ENCODE results near the gene SPDYE2. TPM values are rescaled to one million over a fixed set of nuclear protein-coding genes. Genes with fewer than 3 reads are reported as not detected.
"Not testable (repeated sequence)": the region's sequence is repeated elsewhere in the genome, so short reads cannot be mapped to it uniquely, and the experiment has no call there.

The SPDYE2 gene
- polyA plus RNA-seq (2013, experiment 1 of 2): not detected
- not detected for polyA plus RNA-seq (2013, experiment 2 of 2)

GRCh38 chr7:102550808-102551422 lies at the start of gene SPDYE2:
Gene SPDYE2 (plus strand): TSS chr7:102551226. CDS start chr7:102553256, 2,030 bp downstream.
- H3K4ac ChIP-seq (ENCODE audit: low read length): not testable (repeated sequence)

GRCh38 chr7:102503141-102503540 lies 47.9 kb upstream of the SPDYE2 start:
- H2BK5ac ChIP-seq (ENCODE audit: low read length); H3K18ac ChIP-seq (ENCODE audit: low read length); DNase-seq (ENCODE audit: low spot score); H2BK12ac ChIP-seq (ENCODE audit: low read length); H4K91ac ChIP-seq (ENCODE audit: low read depth, low read length, poor library complexity); H3K4me3 ChIP-seq (ENCODE audit: low read length in 2 of 2); H3K79me1 ChIP-seq (ENCODE audit: low read depth, low read length); H3K27me3 ChIP-seq (ENCODE audit: control insufficient read depth in 3 of 3, insufficient read depth in 3 of 3, low read depth in 1 of 3, low read length in 3 of 3); H3K9ac ChIP-seq (ENCODE audit: low read depth, low read length, poor library complexity); H3K23ac ChIP-seq (ENCODE audit: low read depth, low read length, poor library complexity); H3K9me3 ChIP-seq (replicated peaks in 1 of 2; ENCODE audit: control insufficient read depth in 2 of 2, insufficient read depth in 1 of 2, low read depth in 1 of 2, low read length in 2 of 2); H4K8ac ChIP-seq (ENCODE audit: low read depth, low read length); H2BK15ac ChIP-seq (ENCODE audit: low read length); H2AFZ ChIP-seq (ENCODE audit: low read length); H3K4ac ChIP-seq (ENCODE audit: low read length); H3K4me2 ChIP-seq (ENCODE audit: insufficient read depth, low read length, poor library complexity, severe bottlenecking); H3K36me3 ChIP-seq (replicated peaks in 1 of 2; ENCODE audit: control insufficient read depth in 2 of 2, insufficient read depth in 2 of 2, low read length in 2 of 2); H2BK120ac ChIP-seq (ENCODE audit: low read depth, low read length); H3K4me1 ChIP-seq (ENCODE audit: control insufficient read depth in 2 of 2, insufficient read depth in 1 of 2, low read depth in 1 of 2, low read length in 2 of 2); H3K27ac ChIP-seq (replicated peaks; ENCODE audit: low read length); H3K14ac ChIP-seq (ENCODE audit: low read length); H2AK5ac ChIP-seq (ENCODE audit: low read depth, low read length): not testable (repeated sequence)
- no CpG with 5 or more reads among the region's 12 CpGs for WGBS, 2 donors (ENCODE audit: extremely low coverage in 2 of 2, insufficient read length in 2 of 2, insufficient replicate concordance in 1 of 2)

More at GRCh38 chr7:102550808-102551422, at the start of gene SPDYE2:
- not testable (repeated sequence) for H3K4me1 ChIP-seq (ENCODE audit: control insufficient read depth in 2 of 2, insufficient read depth in 1 of 2, low read depth in 1 of 2, low read length in 2 of 2); H2AFZ ChIP-seq (ENCODE audit: low read length); H3K18ac ChIP-seq (ENCODE audit: low read length); H2BK12ac ChIP-seq (ENCODE audit: low read length); H3K9ac ChIP-seq (ENCODE audit: low read depth, low read length, poor library complexity); H3K14ac ChIP-seq (ENCODE audit: low read length); H4K8ac ChIP-seq (ENCODE audit: low read depth, low read length); H2BK120ac ChIP-seq (ENCODE audit: low read depth, low read length); H3K9me3 ChIP-seq (replicated peaks in 1 of 2; ENCODE audit: control insufficient read depth in 2 of 2, insufficient read depth in 1 of 2, low read depth in 1 of 2, low read length in 2 of 2); DNase-seq (ENCODE audit: low spot score); H3K79me1 ChIP-seq (ENCODE audit: low read depth, low read length); H3K27ac ChIP-seq (replicated peaks; ENCODE audit: low read length); H2AK5ac ChIP-seq (ENCODE audit: low read depth, low read length); H3K23ac ChIP-seq (ENCODE audit: low read depth, low read length, poor library complexity); H3K27me3 ChIP-seq (ENCODE audit: control insufficient read depth in 3 of 3, insufficient read depth in 3 of 3, low read depth in 1 of 3, low read length in 3 of 3); H3K36me3 ChIP-seq (replicated peaks in 1 of 2; ENCODE audit: control insufficient read depth in 2 of 2, insufficient read depth in 2 of 2, low read length in 2 of 2); H3K4me3 ChIP-seq (ENCODE audit: low read length in 2 of 2); H4K91ac ChIP-seq (ENCODE audit: low read depth, low read length, poor library complexity); H2BK5ac ChIP-seq (ENCODE audit: low read length); H2BK15ac ChIP-seq (ENCODE audit: low read length); H3K4me2 ChIP-seq (ENCODE audit: insufficient read depth, low read length, poor library complexity, severe bottlenecking)
- no CpG with 5 or more reads among the region's 6 CpGs for WGBS, 2 donors (ENCODE audit: extremely low coverage in 2 of 2, insufficient read length in 2 of 2, insufficient replicate concordance in 1 of 2)

- H2AK5ac ChIP-seq (ENCODE audit: low read depth, low read length); H3K36me3 ChIP-seq (replicated peaks in 1 of 2; ENCODE audit: control insufficient read depth in 2 of 2, insufficient read depth in 2 of 2, low read length in 2 of 2); H3K27ac ChIP-seq (replicated peaks; ENCODE audit: low read length); H2BK15ac ChIP-seq (ENCODE audit: low read length); H3K4me1 ChIP-seq (ENCODE audit: control insufficient read depth in 2 of 2, insufficient read depth in 1 of 2, low read depth in 1 of 2, low read length in 2 of 2); H3K9me3 ChIP-seq (replicated peaks in 1 of 2; ENCODE audit: control insufficient read depth in 2 of 2, insufficient read depth in 1 of 2, low read depth in 1 of 2, low read length in 2 of 2); H3K4ac ChIP-seq (ENCODE audit: low read length); H3K18ac ChIP-seq (ENCODE audit: low read length); H2AFZ ChIP-seq (ENCODE audit: low read length); H3K4me3 ChIP-seq (ENCODE audit: low read length in 2 of 2); DNase-seq (ENCODE audit: low spot score); H3K14ac ChIP-seq (ENCODE audit: low read length); H4K91ac ChIP-seq (ENCODE audit: low read depth, low read length, poor library complexity); H2BK12ac ChIP-seq (ENCODE audit: low read length); H4K8ac ChIP-seq (ENCODE audit: low read depth, low read length); H3K79me1 ChIP-seq (ENCODE audit: low read depth, low read length); H3K23ac ChIP-seq (ENCODE audit: low read depth, low read length, poor library complexity); H2BK120ac ChIP-seq (ENCODE audit: low read depth, low read length); H3K4me2 ChIP-seq (ENCODE audit: insufficient read depth, low read length, poor library complexity, severe bottlenecking); H2BK5ac ChIP-seq (ENCODE audit: low read length); H3K9ac ChIP-seq (ENCODE audit: low read depth, low read length, poor library complexity); H3K27me3 ChIP-seq (ENCODE audit: control insufficient read depth in 3 of 3, insufficient read depth in 3 of 3, low read depth in 1 of 3, low read length in 3 of 3): not testable (repeated sequence)
- no CpG with 5 or more reads among the region's 24 CpGs for WGBS, 2 donors (ENCODE audit: extremely low coverage in 2 of 2, insufficient read length in 2 of 2, insufficient replicate concordance in 1 of 2)
Measured at GRCh38 chr7:102505298-102506185, 45.5 kb upstream of the SPDYE2 start.

GRCh38 chr7:102507410-102508088 lies 43.5 kb upstream of the SPDYE2 start:
- H2BK12ac ChIP-seq (ENCODE audit: low read length); H3K36me3 ChIP-seq (replicated peaks in 1 of 2; ENCODE audit: control insufficient read depth in 2 of 2, insufficient read depth in 2 of 2, low read length in 2 of 2); DNase-seq (ENCODE audit: low spot score); H3K4me1 ChIP-seq (ENCODE audit: control insufficient read depth in 2 of 2, insufficient read depth in 1 of 2, low read depth in 1 of 2, low read length in 2 of 2); H3K14ac ChIP-seq (ENCODE audit: low read length); H3K4me2 ChIP-seq (ENCODE audit: insufficient read depth, low read length, poor library complexity, severe bottlenecking); H2AK5ac ChIP-seq (ENCODE audit: low read depth, low read length); H3K27ac ChIP-seq (replicated peaks; ENCODE audit: low read length); H4K91ac ChIP-seq (ENCODE audit: low read depth, low read length, poor library complexity); H2BK5ac ChIP-seq (ENCODE audit: low read length); H3K27me3 ChIP-seq (ENCODE audit: control insufficient read depth in 3 of 3, insufficient read depth in 3 of 3, low read depth in 1 of 3, low read length in 3 of 3); H3K18ac ChIP-seq (ENCODE audit: low read length); H3K9ac ChIP-seq (ENCODE audit: low read depth, low read length, poor library complexity); H2BK120ac ChIP-seq (ENCODE audit: low read depth, low read length); H3K9me3 ChIP-seq (replicated peaks in 1 of 2; ENCODE audit: control insufficient read depth in 2 of 2, insufficient read depth in 1 of 2, low read depth in 1 of 2, low read length in 2 of 2); H3K4ac ChIP-seq (ENCODE audit: low read length); H4K8ac ChIP-seq (ENCODE audit: low read depth, low read length); H3K79me1 ChIP-seq (ENCODE audit: low read depth, low read length); H2BK15ac ChIP-seq (ENCODE audit: low read length); H3K4me3 ChIP-seq (ENCODE audit: low read length in 2 of 2); H3K23ac ChIP-seq (ENCODE audit: low read depth, low read length, poor library complexity); H2AFZ ChIP-seq (ENCODE audit: low read length): not testable (repeated sequence)
- WGBS, 2 donors (ENCODE audit: extremely low coverage in 2 of 2, insufficient read length in 2 of 2, insufficient replicate concordance in 1 of 2): no CpG with 5 or more reads among the region's 8 CpGs
